ENCODE measurements around the gene GTF3C5.

DNA sequence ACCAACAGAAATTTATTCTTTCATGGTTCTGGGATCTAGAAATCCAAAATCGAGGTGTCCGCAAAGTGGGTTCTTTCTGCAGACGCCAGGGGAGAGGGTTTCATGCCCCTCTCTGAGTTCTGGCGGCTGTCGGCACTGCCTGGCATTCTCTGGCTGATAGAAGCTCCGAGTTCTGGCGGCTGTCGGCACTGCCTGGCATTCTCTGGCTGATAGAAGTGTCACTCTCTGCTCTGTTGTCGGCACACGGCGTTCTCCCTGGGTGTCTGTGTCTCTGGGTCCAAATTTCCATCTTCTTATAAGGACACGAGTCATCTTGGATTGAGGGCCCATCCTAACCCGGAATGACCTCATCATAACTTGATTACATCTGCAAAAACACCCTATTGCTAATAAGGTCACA, 44.7 kb upstream of the GTF3C5 start:
- no peak for TF ChIP-seq CEBPB (IDR thresholded peaks at IDR 0.05; ENCODE audit: borderline replicate concordance in 1 of 2, low read depth in 2 of 2, low read length in 2 of 2)
- TF ChIP-seq POLR2AphosphoS5 (IDR thresholded peaks at IDR 0.05; ENCODE audit: low read length) = no peak
